Measurements from ENCODE around the gene IFNGR2.

The IFNGR2 gene

DNA sequence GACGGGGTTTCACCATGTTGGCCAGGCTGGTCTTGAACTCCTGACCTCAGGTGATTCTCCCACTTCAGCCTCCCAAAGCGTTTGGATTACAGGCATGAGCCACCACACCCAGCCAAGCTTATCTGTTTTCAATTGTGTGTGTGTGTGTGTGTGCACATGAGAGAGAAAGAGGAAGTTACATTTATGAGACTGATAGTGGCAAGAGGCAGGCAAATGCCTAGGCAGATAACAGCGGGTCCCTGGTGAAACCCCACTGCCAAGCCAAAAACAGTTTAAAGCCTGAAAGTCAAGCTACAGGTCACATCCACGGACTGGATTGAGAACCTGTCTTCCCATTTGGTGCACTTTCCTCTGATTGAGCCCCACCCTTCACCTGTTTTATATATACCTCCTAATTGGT lies 35.1 kb upstream of the IFNGR2 start:
- no peak overlapping the region for H3K4me3 Mint-ChIP-seq
- peaks cover 24% of the 10 kb centered on the region for H3K9me3 Mint-ChIP-seq
- no peaks in the 10 kb centered on the region for H3K4me1 Mint-ChIP-seq
- TF ChIP-seq, protein P1, sequence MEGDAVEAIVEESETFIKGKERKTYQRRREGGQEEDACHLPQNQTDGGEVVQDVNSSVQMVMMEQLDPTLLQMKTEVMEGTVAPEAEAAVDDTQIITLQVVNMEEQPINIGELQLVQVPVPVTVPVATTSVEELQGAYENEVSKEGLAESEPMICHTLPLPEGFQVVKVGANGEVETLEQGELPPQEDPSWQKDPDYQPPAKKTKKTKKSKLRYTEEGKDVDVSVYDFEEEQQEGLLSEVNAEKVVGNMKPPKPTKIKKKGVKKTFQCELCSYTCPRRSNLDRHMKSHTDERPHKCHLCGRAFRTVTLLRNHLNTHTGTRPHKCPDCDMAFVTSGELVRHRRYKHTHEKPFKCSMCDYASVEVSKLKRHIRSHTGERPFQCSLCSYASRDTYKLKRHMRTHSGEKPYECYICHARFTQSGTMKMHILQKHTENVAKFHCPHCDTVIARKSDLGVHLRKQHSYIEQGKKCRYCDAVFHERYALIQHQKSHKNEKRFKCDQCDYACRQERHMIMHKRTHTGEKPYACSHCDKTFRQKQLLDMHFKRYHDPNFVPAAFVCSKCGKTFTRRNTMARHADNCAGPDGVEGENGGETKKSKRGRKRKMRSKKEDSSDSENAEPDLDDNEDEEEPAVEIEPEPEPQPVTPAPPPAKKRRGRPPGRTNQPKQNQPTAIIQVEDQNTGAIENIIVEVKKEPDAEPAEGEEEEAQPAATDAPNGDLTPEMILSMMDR (IDR thresholded peaks at IDR 0.05; ENCODE audit: unreplicated experiment in 3 of 3): no peak
- H3K36me3 Mint-ChIP-seq (ENCODE audit: low read depth): no peaks in the 10 kb centered on the region
- H3K27ac Mint-ChIP-seq: no peak overlapping the region
- peaks cover 13% of the 10 kb centered on the region for H3K27me3 Mint-ChIP-seq (ENCODE audit: low read depth)

DNA sequence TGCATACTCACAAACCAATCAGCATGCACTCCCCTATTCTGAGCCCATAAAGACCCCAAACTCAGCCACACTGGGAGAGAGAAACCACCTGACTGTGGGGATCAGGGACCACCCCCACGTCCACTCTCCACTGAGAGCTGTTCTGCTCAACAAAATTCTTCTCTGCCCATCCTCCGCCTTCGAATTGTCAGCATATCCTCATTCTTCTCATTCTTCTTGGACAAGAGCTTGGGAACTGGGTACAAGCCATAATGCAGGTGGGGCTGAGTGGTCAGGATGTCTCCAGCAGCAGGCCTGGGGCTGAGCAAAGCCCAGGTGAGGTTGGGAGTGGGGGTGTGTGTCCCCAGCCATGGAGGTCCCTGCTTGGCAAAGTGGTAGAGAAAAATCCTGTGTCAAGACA lies 34.6 kb upstream of the IFNGR2 start:
- TF ChIP-seq, protein P1 (IDR thresholded peaks at IDR 0.05; ENCODE audit: unreplicated experiment in 3 of 3): no peak
- H3K4me3 Mint-ChIP-seq: no peak overlapping the region
- no peaks in the 10 kb centered on the region for H3K36me3 Mint-ChIP-seq (ENCODE audit: low read depth)
- H3K4me1 Mint-ChIP-seq: no peaks in the 10 kb centered on the region
- H3K27ac Mint-ChIP-seq: no peak overlapping the region
- peaks cover 24% of the 10 kb centered on the region for H3K9me3 Mint-ChIP-seq
- peaks cover 13% of the 10 kb centered on the region for H3K27me3 Mint-ChIP-seq (ENCODE audit: low read depth)

- H3K4me3 Mint-ChIP-seq: no peak overlapping the region
- no peaks in the 10 kb centered on the region for H3K4me1 Mint-ChIP-seq
- H3K36me3 Mint-ChIP-seq (ENCODE audit: low read depth): no peaks in the 10 kb centered on the region
- no peak overlapping the region for H3K27ac Mint-ChIP-seq
- peaks cover 9% of the 10 kb centered on the region for H3K27me3 Mint-ChIP-seq (ENCODE audit: low read depth)
- TF ChIP-seq, protein P1 (IDR thresholded peaks at IDR 0.05; ENCODE audit: unreplicated experiment in 3 of 3): no peak
- peaks cover 24% of the 10 kb centered on the region for H3K9me3 Mint-ChIP-seq
Measured at GRCh38 chr21:33369586-33369985, 33.6 kb upstream of the IFNGR2 start.

DNA sequence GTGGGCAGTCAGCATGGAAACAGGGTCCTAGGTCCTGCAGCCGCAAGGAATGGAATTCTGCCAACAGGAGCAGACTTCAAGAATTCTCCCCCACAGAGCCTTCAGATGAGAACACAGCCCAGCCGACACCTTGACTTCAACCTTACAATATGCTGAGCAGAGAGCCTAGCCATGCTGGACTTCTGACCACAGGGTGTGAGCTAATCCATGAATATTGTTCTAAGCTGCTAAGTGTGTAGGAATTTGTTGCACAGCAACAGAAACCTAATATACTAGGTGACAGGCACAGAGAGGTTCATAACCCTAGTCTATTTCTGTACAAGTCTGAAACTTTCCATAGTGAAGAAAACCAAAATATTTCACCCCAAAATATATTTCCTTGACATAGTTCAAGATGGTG lies 32.9 kb upstream of the IFNGR2 start:
- H3K36me3 Mint-ChIP-seq (ENCODE audit: low read depth): no peaks in the 10 kb centered on the region
- no peaks in the 10 kb centered on the region for H3K4me1 Mint-ChIP-seq
- peaks cover 24% of the 10 kb centered on the region for H3K9me3 Mint-ChIP-seq
- no peak overlapping the region for H3K27ac Mint-ChIP-seq
- TF ChIP-seq, protein P1 (IDR thresholded peaks at IDR 0.05; ENCODE audit: unreplicated experiment in 3 of 3): no peak
- peaks cover 9% of the 10 kb centered on the region for H3K27me3 Mint-ChIP-seq (ENCODE audit: low read depth)
- H3K4me3 Mint-ChIP-seq: no peak overlapping the region

GRCh38 chr21:33371366-33371765 lies 31.8 kb upstream of the IFNGR2 start:
- peaks cover 21% of the 10 kb centered on the region for H3K9me3 Mint-ChIP-seq

DNA sequence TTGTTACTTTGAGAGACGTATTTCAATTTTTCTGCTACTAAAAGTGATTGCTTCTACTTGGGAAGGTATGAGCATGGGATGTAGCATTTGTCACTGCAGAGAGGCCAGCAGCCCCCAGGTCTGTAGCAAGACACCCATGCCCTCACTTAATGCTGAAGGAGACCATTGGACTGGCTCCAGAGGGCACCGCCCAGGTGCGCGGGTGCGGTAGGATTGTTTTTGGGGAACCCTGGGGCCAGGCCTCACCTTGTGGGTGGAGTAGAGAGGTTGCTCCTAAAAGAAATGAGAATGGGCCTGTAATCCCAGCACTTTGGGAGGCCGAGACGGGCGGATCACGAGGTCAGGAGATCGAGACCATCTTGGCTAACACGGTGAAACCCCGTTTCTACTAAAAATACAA lies 30.6 kb upstream of the IFNGR2 start:
- TF ChIP-seq, protein P1 (IDR thresholded peaks at IDR 0.05; ENCODE audit: unreplicated experiment in 3 of 3): no peak
- H3K27ac Mint-ChIP-seq: no peak overlapping the region
- H3K36me3 Mint-ChIP-seq (ENCODE audit: low read depth): no peaks in the 10 kb centered on the region
- no peak overlapping the region for H3K4me3 Mint-ChIP-seq
- peaks cover 13% of the 10 kb centered on the region for H3K9me3 Mint-ChIP-seq
- no peaks in the 10 kb centered on the region for H3K4me1 Mint-ChIP-seq
- H3K27me3 Mint-ChIP-seq (ENCODE audit: low read depth): peaks cover 6% of the 10 kb centered on the region

More at GRCh38 chr21:33371366-33371765, 31.8 kb upstream of the IFNGR2 start:
- Mint-ChIP-seq H3K27ac (no peak overlapping the region), H3K4me3 (no peak overlapping the region), H3K36me3 (ENCODE audit: low read depth) (no peaks in the 10 kb centered on the region), H3K27me3 (ENCODE audit: low read depth) (peaks cover 6% of the 10 kb centered on the region), H3K4me1 (no peaks in the 10 kb centered on the region)
- TF ChIP-seq, protein P1 (IDR thresholded peaks at IDR 0.05; ENCODE audit: unreplicated experiment in 3 of 3): no peak

All from nephron (organoid).